ENCODE data around the gene SRF.

DNA sequence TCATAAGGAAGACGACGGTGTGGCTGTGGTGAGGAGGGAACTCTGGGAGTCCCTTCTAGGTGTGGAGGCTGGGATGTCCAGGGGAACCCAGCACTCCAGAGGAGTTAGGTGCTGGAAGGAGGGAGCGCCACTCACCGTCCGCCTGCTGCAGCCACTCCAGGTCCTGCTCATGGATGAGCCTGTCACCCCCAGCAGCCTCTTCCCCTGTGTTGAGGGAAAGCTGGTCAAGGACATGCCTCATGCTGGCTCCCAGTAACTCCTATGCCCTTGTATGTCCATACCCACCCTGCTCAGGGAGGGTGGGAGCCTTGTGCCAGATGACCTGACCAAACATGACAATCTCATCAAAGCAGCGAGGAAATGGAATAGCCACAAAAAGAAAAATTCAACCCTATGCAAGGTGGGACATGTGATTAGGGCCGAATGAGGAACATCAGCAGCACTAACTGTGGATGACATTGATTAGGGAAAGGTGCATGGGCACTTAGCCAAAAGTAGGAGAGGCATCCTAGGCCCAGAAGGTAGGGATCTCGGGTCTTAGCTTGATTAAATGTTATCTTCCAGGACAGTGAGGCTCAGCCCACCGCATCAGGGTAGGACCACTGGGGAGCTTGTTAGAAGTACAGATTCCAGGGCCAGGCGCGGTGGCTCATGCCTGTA, 55.3 kb downstream of the SRF start:
- TF ChIP-seq CTCF (conservative IDR thresholded peaks at IDR 0.05 in 1 of 2, IDR thresholded peaks at IDR 0.05 in 1 of 2; ENCODE audit: low read depth in 1 of 2, low read length in 2 of 2) (no peak), EZH2 (IDR thresholded peaks at IDR 0.05; ENCODE audit: low read length, missing control alignments) (no peak)
